ENCODE measurements around the gene SETD2.
"Not testable (repeated sequence)": the region's sequence is repeated elsewhere in the genome, so short reads cannot be mapped to it uniquely, and the experiment has no call there.

DNA sequence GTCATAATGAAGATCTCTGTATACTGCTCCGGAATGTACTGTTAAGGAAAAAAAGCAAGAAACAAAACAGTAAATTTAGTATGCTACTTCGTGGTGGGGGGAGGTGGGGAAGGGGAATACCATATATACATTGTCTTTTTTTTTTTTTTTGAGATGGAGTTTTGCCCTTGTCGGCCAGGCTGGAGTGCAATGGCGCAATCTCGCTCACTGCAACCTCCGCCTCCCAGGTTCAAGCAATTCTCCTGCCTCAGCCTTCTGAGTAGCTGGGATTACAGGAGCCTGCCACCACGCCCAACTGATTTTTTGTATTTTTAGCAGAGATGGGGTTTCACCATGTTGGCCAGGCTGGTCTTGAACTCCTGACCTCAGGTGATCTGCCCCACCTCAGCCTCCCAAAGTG is 21.4 kb downstream of the SETD2 start:
- not testable (repeated sequence) for TF ChIP-seq YY1 (IDR thresholded peaks at IDR 0.05; ENCODE audit: insufficient read depth, insufficient read length); ZNF274 (IDR thresholded peaks at IDR 0.05; ENCODE audit: low read depth, low read length)

Measured in NT2/D1 (cell line).